Endothelial cell of umbilical vein (primary cell): ENCODE data around the gene TRIM22.
"Not testable (repeated sequence)": the region's sequence is repeated elsewhere in the genome, so short reads cannot be mapped to it uniquely, and the experiment has no call there.

ENCODE experiments used
- CTCF ChIP-seq, 2 donors: IDR thresholded peaks; 1 replicate in 1 of 2; 2 replicates in 1 of 2; pipeline ENCODE4 v1.5.1; 2011; ENCODE audit warnings: low read length in 2 of 2, mild to moderate bottlenecking in 2 of 2, moderate library complexity in 2 of 2, control low read depth in 1 of 2, inconsistent platforms in 1 of 2, low read depth in 1 of 2; ENCODE audit not compliant: insufficient read depth in 1 of 2; ENCODE audit errors: extremely low read depth in 1 of 2
- EZH2 ChIP-seq: IDR thresholded peaks from 2 replicates; pipeline ENCODE4 v1.6.1; 2012; ENCODE audit warnings: borderline replicate concordance, low read depth, mild to moderate bottlenecking, moderate library complexity, low read length, inconsistent platforms; ENCODE audit not compliant: severe bottlenecking
- POLR2A ChIP-seq: IDR thresholded peaks from 2 replicates; pipeline ENCODE4 v1.6.1; 2012; ENCODE audit warnings: low read depth, mild to moderate bottlenecking, control low read depth, low read length

GRCh38 chr11:5691238-5691963, 1.8 kb downstream of the TRIM22 start:
- TF ChIP-seq CTCF (IDR thresholded peaks at IDR 0.05; ENCODE audit: extremely low read depth in 1 of 2, insufficient read depth in 1 of 2, low read depth in 1 of 2, low read length in 2 of 2); EZH2; POLR2A: not testable (repeated sequence)
